Nephron (organoid): ENCODE measurements around the gene HSPBP1.

Experiments
- H3K27ac Mint-ChIP-seq, 3 experiments: 2 replicates each; pipeline ENCODE4 v1.8.0; 2020; ENCODE audit warnings: mixed read lengths in 3 of 3, mild to moderate bottlenecking in 2 of 3, moderate library complexity in 1 of 3
- H3K27me3 Mint-ChIP-seq: 2 replicates; pipeline ENCODE4 v1.8.0; 2021; ENCODE audit warnings: low read depth, mild to moderate bottlenecking, moderate library complexity, mixed read lengths
- H3K36me3 Mint-ChIP-seq: 2 replicates; pipeline ENCODE4 v1.8.0; 2020; ENCODE audit warnings: low read depth, mixed read lengths
- H3K4me1 Mint-ChIP-seq: 2 replicates; pipeline ENCODE4 v1.8.0; 2020; ENCODE audit warnings: mixed read lengths
- H3K4me3 Mint-ChIP-seq, 3 experiments: 2 replicates each; pipeline ENCODE4 v1.8.0; 2020; ENCODE audit warnings: mild to moderate bottlenecking in 3 of 3, mixed read lengths in 3 of 3, moderate library complexity in 2 of 3
- H3K9me3 Mint-ChIP-seq: 2 replicates; pipeline ENCODE4 v1.8.0; 2020; ENCODE audit warnings: mixed read lengths
- CTCF ChIP-seq, 3 experiments: fragments of 200-600 bp; sonication (generic); IDR thresholded peaks; one replicate each; pipeline ENCODE4 v1.5.0; 2021; ENCODE audit warnings: antibody characterized with exemption in 3 of 3; ENCODE audit not compliant: unreplicated experiment in 3 of 3

HSPBP1 gene

GRCh38 chr19:55289117-55289796, 9.3 kb upstream of the HSPBP1 start:
- peaks cover 19% of the 10 kb centered on the region for H3K36me3 Mint-ChIP-seq

GRCh38 chr19:55287361-55288079, 7.6 kb upstream of the HSPBP1 start:
- H3K4me1 Mint-ChIP-seq: peaks cover 4% of the 10 kb centered on the region
- no peaks in the 10 kb centered on the region for H3K9me3 Mint-ChIP-seq
- TF ChIP-seq CTCF (IDR thresholded peaks at IDR 0.05; ENCODE audit: unreplicated experiment in 3 of 3): no peak

More at GRCh38 chr19:55289117-55289796, 9.3 kb upstream of the HSPBP1 start:
- H3K9me3 Mint-ChIP-seq: no peaks in the 10 kb centered on the region
- H3K4me1 Mint-ChIP-seq: peaks cover 4% of the 10 kb centered on the region
- no peak overlapping the region for H3K4me3 Mint-ChIP-seq
- no peaks in the 10 kb centered on the region for H3K27me3 Mint-ChIP-seq
- TF ChIP-seq CTCF (IDR thresholded peaks at IDR 0.05; ENCODE audit: unreplicated experiment in 3 of 3): no peak
- H3K27ac Mint-ChIP-seq: no peak overlapping the region

GRCh38 chr19:55285229-55285890, 5.5 kb upstream of the HSPBP1 start:
- Mint-ChIP-seq H3K9me3 (no peaks in the 10 kb centered on the region), H3K27ac (peak overlapping the region; percentile 81 to 88 (median 84))
- TF ChIP-seq CTCF (IDR thresholded peaks at IDR 0.05; ENCODE audit: unreplicated experiment in 3 of 3): no peak

More at GRCh38 chr19:55287361-55288079, 7.6 kb upstream of the HSPBP1 start:
- H3K36me3 Mint-ChIP-seq: peaks cover 16% of the 10 kb centered on the region
- peak overlapping the region in 1 of 3 experiments; percentile 29 for H3K4me3 Mint-ChIP-seq
- no peak overlapping the region for H3K27ac Mint-ChIP-seq
- H3K27me3 Mint-ChIP-seq: peaks cover 4% of the 10 kb centered on the region

GRCh38 chr19:55284405-55285058, 4.6 kb upstream of the HSPBP1 start:
- no peak for TF ChIP-seq CTCF (IDR thresholded peaks at IDR 0.05; ENCODE audit: unreplicated experiment in 3 of 3)
- H3K36me3 Mint-ChIP-seq: peaks cover 4% of the 10 kb centered on the region
- H3K9me3 Mint-ChIP-seq: no peaks in the 10 kb centered on the region
- peak overlapping the region; percentile 37 to 88 (median 84) for H3K27ac Mint-ChIP-seq
- peaks cover 4% of the 10 kb centered on the region for H3K27me3 Mint-ChIP-seq
- peaks cover 21% of the 10 kb centered on the region for H3K4me1 Mint-ChIP-seq
- H3K4me3 Mint-ChIP-seq: peak overlapping the region; percentile 82 to 83 (median 83)

More at GRCh38 chr19:55285229-55285890, 5.5 kb upstream of the HSPBP1 start:
- H3K27me3 Mint-ChIP-seq: peaks cover 4% of the 10 kb centered on the region
- H3K36me3 Mint-ChIP-seq: peaks cover 9% of the 10 kb centered on the region
- peaks cover 14% of the 10 kb centered on the region for H3K4me1 Mint-ChIP-seq
- H3K4me3 Mint-ChIP-seq: peak overlapping the region; percentile 82 to 83 (median 83)

- Mint-ChIP-seq H3K4me3 (peak within 1 kb of the TSS; percentile 82 to 83 (median 83)), H3K36me3 (no peaks in the 10 kb centered on the region), H3K27me3 (peaks cover 4% of the 10 kb centered on the region), H3K9me3 (no peaks in the 10 kb centered on the region), H3K4me1 (peaks cover 21% of the 10 kb centered on the region), H3K27ac (peak within 1 kb of the TSS; percentile 31 to 88 (median 71))
- TF ChIP-seq CTCF (IDR thresholded peaks at IDR 0.05; ENCODE audit: unreplicated experiment in 3 of 3): no peak
Observed at GRCh38 chr19:55283548-55284377, 3.9 kb upstream of the HSPBP1 start, which contains the start of gene BRSK1. TSS of gene BRSK1 (plus strand) at chr19:55283997. CDS start at chr19:55284443, 446 bp downstream.
